Measurements from ENCODE around the gene PTPN12. TPM values are rescaled to one million over a fixed set of nuclear protein-coding genes. Genes with fewer than 3 reads are reported as not detected.

PTPN12 gene
- total and polyA plus RNA-seq, 2 donors (not counting 1 experiment from before 2014, with no cell fraction given), result 18.0 to 78.8 TPM

GRCh38 chr7:77558284-77558967 lies 21.3 kb downstream of the PTPN12 start:
- H3K79me2 ChIP-seq (ENCODE audit: control insufficient read depth, insufficient read depth, low read length), result peaks cover 62% of the 10 kb centered on the region
- H4K20me1 ChIP-seq (ENCODE audit: control insufficient read depth, insufficient read depth, low read length, poor library complexity, severe bottlenecking), result no peaks in the 10 kb centered on the region
- Mint-ChIP-seq H3K27me3 (no peaks in the 10 kb centered on the region), H3K4me1 (peaks cover 50% of the 10 kb centered on the region), H3K9me3 (ENCODE audit: insufficient read depth) (no peaks in the 10 kb centered on the region), H3K4me3 (no peak overlapping the region), H3K27ac (peak overlapping the region; percentile 5)
- H3K27me3 ChIP-seq (replicated peaks in 1 of 4; ENCODE audit: control extremely low read depth in 1 of 4, control insufficient read depth in 3 of 4, insufficient read depth in 4 of 4, low read length in 3 of 4), result no peaks in the 10 kb centered on the region
- no peak for DNase-seq
- no peak overlapping the region for H3K27ac ChIP-seq (ENCODE audit: low read length in 2 of 2)
- no peak overlapping the region for H3K4me3 ChIP-seq (ENCODE audit: control extremely low read depth in 1 of 5, extremely low read depth in 1 of 5, insufficient read depth in 1 of 5, low read depth in 2 of 5, low read length in 4 of 5)
- intact Hi-C loops (cut with micrococcal nuclease), result no loop called here
- no peak overlapping the region for H3K9ac ChIP-seq (ENCODE audit: low read length)
- POLR2A ChIA-PET, result no interaction called here
- peaks cover 0 to 5% (median 4%) of the 10 kb centered on the region in 3 donors for H3K9me3 ChIP-seq (ENCODE audit: control extremely low read depth in 1 of 3, control insufficient read depth in 2 of 3, insufficient read depth in 1 of 3, low read length in 2 of 3)
- TF ChIP-seq CTCF (IDR thresholded peaks at IDR 0.05), result no peak
- TF ChIP-seq EZH2 (IDR thresholded peaks at IDR 0.05; ENCODE audit: borderline replicate concordance, insufficient read depth, low read depth, low read length, poor library complexity, severe bottlenecking), result no peak
- no peak for ATAC-seq (ENCODE audit: low read depth)
- H2AFZ ChIP-seq (ENCODE audit: insufficient read depth, low read depth, low read length, poor library complexity, severe bottlenecking), result no peak overlapping the region
- no CpG with 5 or more reads among the region's 2 CpGs for WGBS (ENCODE audit: insufficient coverage)
- H3K4me1 ChIP-seq (ENCODE audit: control insufficient read depth in 2 of 2, insufficient read depth in 2 of 2, low read length in 2 of 2), result peaks cover 16 to 18% of the 10 kb centered on the region in 2 donors
- CTCF ChIA-PET, result interaction anchor here (1.2 kb wide), 1 partner anchor 9 kb away, joined by 3 read pairs; no protein-coding TSS in a partner anchor
- peaks cover 0 to 3% of the 10 kb centered on the region in 2 experiments for H3K36me3 ChIP-seq (replicated peaks in 1 of 2; ENCODE audit: control extremely low read depth in 1 of 2, control insufficient read depth in 1 of 2, extremely low read depth in 1 of 2, insufficient read depth in 2 of 2, low read length in 1 of 2)
- no peak overlapping the region for H3K4me2 ChIP-seq (replicated peaks; ENCODE audit: low read depth, low read length, poor library complexity, severe bottlenecking)

- Histone ChIP-seq H3K27ac (ENCODE audit: low read length in 2 of 2) (peak overlapping the region in 1 of 2 donors; percentile 56), H3K9me3 (ENCODE audit: control extremely low read depth in 1 of 3, control insufficient read depth in 2 of 3, insufficient read depth in 1 of 3, low read length in 2 of 3) (no peaks in the 10 kb centered on the region), H3K4me1 (ENCODE audit: control insufficient read depth in 2 of 2, insufficient read depth in 2 of 2, low read length in 2 of 2) (peaks cover 12 to 14% of the 10 kb centered on the region in 2 donors), H3K27me3 (replicated peaks in 1 of 4; ENCODE audit: control extremely low read depth in 1 of 4, control insufficient read depth in 3 of 4, insufficient read depth in 4 of 4, low read length in 3 of 4) (no peaks in the 10 kb centered on the region), H2AFZ (ENCODE audit: insufficient read depth, low read depth, low read length, poor library complexity, severe bottlenecking) (peak overlapping the region; percentile 4), H3K4me2 (replicated peaks; ENCODE audit: low read depth, low read length, poor library complexity, severe bottlenecking) (peak overlapping the region; percentile 33), H3K4me3 (ENCODE audit: control extremely low read depth in 1 of 5, extremely low read depth in 1 of 5, insufficient read depth in 1 of 5, low read depth in 2 of 5, low read length in 4 of 5) (peak overlapping the region in 2 of 5 experiments; percentile 14 to 26), H3K9ac (ENCODE audit: low read length) (peak overlapping the region; percentile 15), H3K36me3 (replicated peaks in 1 of 2; ENCODE audit: control extremely low read depth in 1 of 2, control insufficient read depth in 1 of 2, extremely low read depth in 1 of 2, insufficient read depth in 2 of 2, low read length in 1 of 2) (peaks cover 0 to 3% of the 10 kb centered on the region in 2 experiments), H4K20me1 (ENCODE audit: control insufficient read depth, insufficient read depth, low read length, poor library complexity, severe bottlenecking) (no peaks in the 10 kb centered on the region), H3K79me2 (ENCODE audit: control insufficient read depth, insufficient read depth, low read length) (peaks cover 56% of the 10 kb centered on the region)
- DNase-seq, result no peak
- Mint-ChIP-seq H3K27ac (peak overlapping the region; percentile 17), H3K9me3 (ENCODE audit: insufficient read depth) (no peaks in the 10 kb centered on the region), H3K4me1 (peaks cover 46% of the 10 kb centered on the region), H3K4me3 (peak overlapping the region; percentile 71), H3K27me3 (no peaks in the 10 kb centered on the region)
- POLR2A ChIA-PET, result no interaction called here
- ATAC-seq (ENCODE audit: low read depth), result no peak
- TF ChIP-seq EZH2 (IDR thresholded peaks at IDR 0.05; ENCODE audit: borderline replicate concordance, insufficient read depth, low read depth, low read length, poor library complexity, severe bottlenecking), result no peak
- no peak for TF ChIP-seq CTCF (IDR thresholded peaks at IDR 0.05)
- CTCF ChIA-PET, result no interaction called here
- whole genome bisulfite sequencing (ENCODE audit: insufficient coverage), result no CpG with 5 or more reads among the region's 3 CpGs
- intact Hi-C loops (cut with micrococcal nuclease), result no loop called here
Observed at GRCh38 chr7:77561352-77561751, 24.3 kb downstream of the PTPN12 start.

All from B cell (primary cell).